Psoas muscle (tissue), 8 donors: Measurements from ENCODE around the gene MAST2. TPM values are rescaled to one million over a fixed set of nuclear protein-coding genes. Genes with fewer than 3 reads are reported as not detected.

ENCODE experiments used
- ATAC-seq, 4 donors: fragments of 200-7000 bp; cut with Tn5 transposase; one replicate each; pipeline ENCODE4 v1.9.1; 2020; ENCODE audit warnings: moderate library complexity in 3 of 4, mild to moderate bottlenecking in 2 of 4
- DNase-seq, 2 donors: peaks; one replicate each; pipeline ENCODE4 v3.0.0-alpha.2; 2020
- H3K27ac ChIP-seq: fragments of 200-600 bp; one replicate; pipeline ENCODE4 v1.8.0; 2022
- H3K27me3 ChIP-seq, 3 donors: fragments of 200-600 bp in 1 of 3; one replicate each; pipeline versions ENCODE4 v1.6.1 to v1.8.0; 2013 to 2022; ENCODE audit warnings: low read length in 2 of 3, mild to moderate bottlenecking in 2 of 3, moderate library complexity in 1 of 3; ENCODE audit not compliant: insufficient read depth in 3 of 3
- H3K36me3 ChIP-seq, 2 donors: fragments of 200-600 bp in 1 of 2; one replicate each; pipeline versions ENCODE4 v1.6.1 to v1.8.0; 2013 to 2022; ENCODE audit warnings: low read depth in 1 of 2, mild to moderate bottlenecking in 1 of 2, moderate library complexity in 1 of 2; ENCODE audit not compliant: insufficient read depth in 1 of 2
- H3K4me1 ChIP-seq: fragments of 200-600 bp; one replicate; pipeline ENCODE4 v1.8.0; 2022
- H3K4me3 ChIP-seq: fragments of 200-600 bp; one replicate; pipeline ENCODE4 v1.8.0; 2022; ENCODE audit warnings: mild to moderate bottlenecking
- H3K9me3 ChIP-seq: fragments of 200-600 bp; one replicate; pipeline ENCODE4 v1.8.0; 2022
- CTCF ChIP-seq: fragments of 200-600 bp; IDR thresholded peaks from one replicate; pipeline ENCODE4 v1.8.0; 2022; ENCODE audit warnings: antibody characterized with exemption
- WGBS, 3 donors: extraction: QIAGEN DNeasy Blood & Tissue Kit; methylation state at CpG; one replicate each; pipeline versions ENCODE4 v1.1.6 to v1.1.7; 2013; 5-methylcytosine and 5-hydroxymethylcytosine counted together
- intact Hi-C, 2 donors: fragments of 100-400 bp; cut with DNase I; formaldehyde crosslinking; loops; one replicate each; pipeline versions ENCODE4 v1.11.0 to v1.14.2; 2022
- polyA plus RNA-seq, 3 donors: library from polyadenylated mRNA; stranded (reverse); fragments of 200-250 nt; gene quantifications; one replicate each; pipeline ENCODE4 v1.2.3, GENCODE V29; 2013
- total RNA-seq, 4 donors: library from RNA; stranded (reverse); fragmentation: NEBNext Ultra II Directional in 2 of 4; extraction: Animal tissue kit (Norgen Biotek cat#: 25700) in 2 of 4; gene quantifications; one replicate each; pipeline versions ENCODE4 v1.2.1 to v1.2.4, GENCODE V29; 2021 to 2023
- donor health status: healthy with polysubstance abuse.
- donor health status: DM: no; HTN: no; CAD: no; lungs with moderate emphysema.
- donor health status: Bipolar disorder and iron deficiency.
- donor health status: healthy.
- donor health status: DM: yes; HTN: yes; CAD: no.
- donor health status: DM: no; HTN: no; CAD: no.
- donor health status: DM: no; HTN: no; CAD: no.
- donor health status: DM: yes; HTN: yes; CAD: no.

The MAST2 gene
- total and polyA plus RNA-seq, 7 donors: 97.8 to 266 (median 159) TPM

- 66 to 91% (median 86%) methylated on average over 3 of the region's 3 CpGs for WGBS, 3 donors
- Histone ChIP-seq H3K27ac (no peak overlapping the region), H3K9me3 (peaks cover 6% of the 10 kb centered on the region), H3K4me3 (no peak overlapping the region), H3K4me1 (no peaks in the 10 kb centered on the region), H3K36me3 (peaks cover 0 to 17% of the 10 kb centered on the region in 2 donors), H3K27me3 (no peaks in the 10 kb centered on the region)
- DNase-seq (no peak), ATAC-seq (no peak)
- no peak for TF ChIP-seq CTCF
- intact Hi-C loops: no loop called here
These were observed 12.5 kb downstream of the MAST2 start for GRCh38 chr1:45815667-45816458.

DNA sequence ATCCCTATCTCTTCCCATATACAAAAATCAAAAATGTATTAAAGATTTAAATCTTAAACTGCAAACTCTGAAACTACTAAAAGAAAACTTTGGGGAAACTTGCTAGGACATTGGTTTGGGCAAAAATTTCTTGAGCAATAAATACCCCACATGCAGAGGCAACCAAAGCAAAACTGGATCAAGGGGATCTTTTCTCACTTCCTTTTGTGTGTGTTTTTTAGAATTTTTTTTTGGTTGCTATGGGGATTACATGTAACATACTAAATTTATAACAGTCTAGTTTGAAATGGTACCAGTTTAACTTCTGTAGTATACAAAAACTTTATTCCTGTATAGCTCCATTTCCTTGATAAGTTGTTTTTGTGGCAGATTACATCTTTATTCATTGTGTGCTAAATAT lies 16.8 kb downstream of the MAST2 start:
- TF ChIP-seq CTCF: no peak
- no peaks in the 10 kb centered on the region for H3K4me1 ChIP-seq
- no peak for DNase-seq
- H3K4me3 ChIP-seq: no peak overlapping the region
- H3K27me3 ChIP-seq: no peaks in the 10 kb centered on the region
- peaks cover 0 to 10% of the 10 kb centered on the region in 2 donors for H3K36me3 ChIP-seq
- intact Hi-C loops: no loop called here
- no peak for ATAC-seq
- H3K27ac ChIP-seq: no peak overlapping the region
- peaks cover 6% of the 10 kb centered on the region for H3K9me3 ChIP-seq

DNA sequence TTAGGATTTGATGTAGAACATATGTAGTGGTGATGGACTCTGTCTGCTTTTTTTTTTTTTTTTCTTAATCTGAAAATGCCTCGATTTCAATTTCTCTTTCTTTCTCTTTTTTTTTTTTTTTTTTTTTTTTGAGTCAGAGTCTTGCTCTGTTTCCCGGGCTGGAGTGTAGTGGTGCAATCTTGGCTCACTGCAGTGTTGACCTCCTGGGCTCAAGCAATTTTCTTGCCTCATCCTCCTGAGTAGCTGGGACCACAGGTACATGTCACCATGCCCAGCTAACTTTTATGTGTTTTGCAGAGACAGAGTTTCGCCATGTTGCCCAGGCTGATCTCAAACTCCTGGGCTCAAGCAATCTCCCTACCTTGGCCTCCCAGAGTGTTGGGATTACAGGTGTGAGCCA lies 17.4 kb downstream of the MAST2 start:
- DNase-seq: no peak
- no peak for TF ChIP-seq CTCF
- Histone ChIP-seq H3K4me1 (no peaks in the 10 kb centered on the region), H3K36me3 (peaks cover 0 to 16% of the 10 kb centered on the region in 2 donors), H3K9me3 (peaks cover 6% of the 10 kb centered on the region), H3K27ac (no peak overlapping the region), H3K27me3 (no peaks in the 10 kb centered on the region), H3K4me3 (no peak overlapping the region)
- intact Hi-C loops: no loop called here
- WGBS, 3 donors: 91 to 96% (median 92%) methylated on average over 3 of the region's 3 CpGs
- no peak for ATAC-seq

DNA sequence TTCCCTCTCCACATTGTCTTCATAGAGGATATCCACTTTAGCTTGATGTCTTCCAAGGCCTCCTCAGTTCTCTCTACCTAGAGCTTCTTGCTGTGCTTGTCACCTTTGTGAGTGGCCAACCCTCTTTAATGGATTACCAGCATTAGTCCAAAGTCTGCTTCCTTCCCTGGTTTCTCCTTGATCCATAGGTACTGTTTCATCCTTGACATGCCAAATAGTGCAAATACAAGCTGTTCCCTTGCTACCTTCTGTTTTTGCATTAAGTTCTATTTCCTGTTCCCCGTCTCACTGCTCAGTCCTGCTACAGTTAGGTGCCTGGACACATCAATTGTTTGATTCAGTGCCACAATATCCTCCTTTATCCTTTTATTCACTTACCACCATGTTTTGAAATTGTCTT lies 19.2 kb downstream of the MAST2 start:
- no peak for TF ChIP-seq CTCF
- Histone ChIP-seq H3K27ac (no peak overlapping the region), H3K36me3 (peaks cover 0 to 28% of the 10 kb centered on the region in 2 donors), H3K4me1 (no peaks in the 10 kb centered on the region), H3K9me3 (peaks cover 6% of the 10 kb centered on the region), H3K4me3 (no peak overlapping the region), H3K27me3 (no peaks in the 10 kb centered on the region)
- ATAC-seq (no peak), DNase-seq (no peak)
- intact Hi-C loops: no loop called here
- WGBS, 3 donors: 76 to 94% (median 90%) methylated on average over 1 of the region's 1 CpG

- H3K9me3 ChIP-seq: no peaks in the 10 kb centered on the region
- no peak for ATAC-seq
- H3K27ac ChIP-seq: no peak overlapping the region
- 95 to 100% (median 98%) methylated on average over 2 of the region's 2 CpGs for WGBS, 3 donors
- H3K27me3 ChIP-seq: no peaks in the 10 kb centered on the region
- H3K4me1 ChIP-seq: no peaks in the 10 kb centered on the region
- DNase-seq: no peak
- intact Hi-C loops: no loop called here
- TF ChIP-seq CTCF: no peak
- H3K36me3 ChIP-seq: peaks cover 0 to 34% of the 10 kb centered on the region in 2 donors
- no peak overlapping the region for H3K4me3 ChIP-seq
These were observed 21.2 kb downstream of the MAST2 start for GRCh38 chr1:45824607-45825006.
